GM23338 (cell line): ENCODE results near the gene DUSP8. TPM values are rescaled to one million over a fixed set of nuclear protein-coding genes. Genes with fewer than 3 reads are reported as not detected.

Experiments
- ATAC-seq: fragments of 200-7000 bp; cut with Tn5 transposase; 3 replicates; pipeline ENCODE4 v1.9.1; 2020
- DNase-seq: peaks from one replicate; pipeline ENCODE4 v3.0.0-alpha.2; 2015; ENCODE audit warnings: low spot score
- H2AFZ ChIP-seq: fragments of 200-600 bp; sonication (generic); 2 replicates; pipeline ENCODE4 v1.8.0; 2016; ENCODE audit warnings: antibody characterized with exemption, mild to moderate bottlenecking, moderate library complexity
- H3F3A ChIP-seq: fragments of 200-600 bp; sonication (generic); replicated peaks from 2 replicates; pipeline ENCODE4 v1.8.0; 2017; ENCODE audit warnings: antibody characterized with exemption, mixed run types, low read depth
- H3K27ac ChIP-seq: fragments of 200-600 bp; sonication (generic); 2 replicates; pipeline ENCODE4 v1.6.1; 2016; ENCODE audit warnings: low read depth
- H3K27me3 ChIP-seq: fragments of 200-600 bp; sonication (generic); 2 replicates; pipeline ENCODE4 v1.8.0; 2016; ENCODE audit warnings: mild to moderate bottlenecking, mixed run types, moderate library complexity; ENCODE audit not compliant: insufficient read depth
- H3K36me3 ChIP-seq: fragments of 200-600 bp; sonication (generic); 2 replicates; pipeline ENCODE4 v1.8.0; 2016; ENCODE audit warnings: mild to moderate bottlenecking; ENCODE audit not compliant: insufficient read depth
- H3K4me1 ChIP-seq: fragments of 200-600 bp; sonication (generic); 2 replicates; pipeline ENCODE4 v1.8.0; 2016; ENCODE audit warnings: mild to moderate bottlenecking, moderate library complexity; ENCODE audit not compliant: insufficient read depth
- H3K4me2 ChIP-seq: fragments of 200-600 bp; sonication (generic); 2 replicates; pipeline ENCODE4 v1.7.1; 2017; ENCODE audit warnings: mixed run types
- H3K4me3 ChIP-seq: fragments of 200-600 bp; sonication (generic); 2 replicates; pipeline ENCODE4 v1.6.1; 2016; ENCODE audit warnings: mixed run types
- H3K79me2 ChIP-seq: fragments of 200-600 bp; sonication (generic); replicated peaks from 2 replicates; pipeline ENCODE4 v1.8.0; 2017; ENCODE audit warnings: mild to moderate bottlenecking; ENCODE audit not compliant: insufficient read depth
- H3K9me2 ChIP-seq: fragments of 200-600 bp; sonication (generic); 2 replicates; pipeline ENCODE4 v1.8.0; 2017; ENCODE audit not compliant: insufficient read depth
- H4K20me1 ChIP-seq: fragments of 200-600 bp; sonication (generic); replicated peaks from 2 replicates; pipeline ENCODE4 v1.8.0; 2017; ENCODE audit warnings: mild to moderate bottlenecking; ENCODE audit not compliant: insufficient read depth
- H3K27ac Mint-ChIP-seq: 2 replicates; pipeline ENCODE4 v1.8.0; 2020; ENCODE audit warnings: inconsistent platforms, mild to moderate bottlenecking, moderate library complexity, mixed read lengths
- H3K27me3 Mint-ChIP-seq: 3 replicates; pipeline ENCODE4 v1.8.0; 2022; ENCODE audit warnings: low read depth, mild to moderate bottlenecking, moderate library complexity, mixed read lengths, inconsistent platforms; ENCODE audit not compliant: insufficient read depth, poor library complexity
- H3K36me3 Mint-ChIP-seq: 3 replicates; pipeline ENCODE4 v1.8.0; 2021; ENCODE audit warnings: low read depth, mild to moderate bottlenecking, inconsistent platforms, moderate library complexity, mixed read lengths
- H3K4me1 Mint-ChIP-seq: 3 replicates; pipeline ENCODE4 v1.8.0; 2020; ENCODE audit warnings: mild to moderate bottlenecking, inconsistent platforms, mixed read lengths
- H3K4me3 Mint-ChIP-seq: 3 replicates; pipeline ENCODE4 v1.8.0; 2021; ENCODE audit warnings: moderate library complexity, mild to moderate bottlenecking, inconsistent platforms, mixed read lengths
- H3K9me3 Mint-ChIP-seq: 3 replicates; pipeline ENCODE4 v1.8.0; 2020; ENCODE audit warnings: moderate library complexity, mild to moderate bottlenecking, inconsistent platforms, mixed read lengths
- CREB1 ChIP-seq: fragments of 250-450 bp; sonication (Bioruptor Pico); IDR thresholded peaks from 2 replicates; pipeline ENCODE4 v1.5.0; 2020; ENCODE audit warnings: low read depth, mild to moderate bottlenecking, moderate library complexity
- POLR2AphosphoS5 ChIP-seq: IDR thresholded peaks from 2 replicates; pipeline ENCODE4 v1.6.1; 2016; ENCODE audit warnings: antibody characterized with exemption, low read depth
- STAT1 ChIP-seq: IDR thresholded peaks from one replicate; pipeline ENCODE4 v1.6.1; 2016; ENCODE audit warnings: antibody characterized with exemption; ENCODE audit not compliant: unreplicated experiment
- ZNF114 ChIP-seq: fragments of 250-450 bp; sonication (Bioruptor Pico); IDR thresholded peaks from 2 replicates; pipeline ENCODE4 v1.5.0; 2020; ENCODE audit warnings: mild to moderate bottlenecking, moderate library complexity
- polyA plus RNA-seq: library from polyadenylated mRNA; unstranded; fragments of >200 nt; fragmentation: Nextera tagmentation; extraction: Ambion mirVana; gene quantifications from 2 replicates; pipeline ENCODE4 v1.2.1, GENCODE V29; 2016
- total RNA-seq: library from RNA; depleted of rRNA; stranded (reverse); fragments of >200 nt; shearing (Covaris generic); gene quantifications from 2 replicates; pipeline ENCODE4 v1.2.3, GENCODE V29; 2014
- TF ChIP-seq, protein P1 (sequence below): fragments of 250-450 bp; sonication (Bioruptor Pico); IDR thresholded peaks from 2 replicates; pipeline ENCODE4 v1.5.0; 2020; ENCODE audit warnings: mild to moderate bottlenecking, moderate library complexity
- TF ChIP-seq, protein P2 (sequence below): IDR thresholded peaks from one replicate; pipeline ENCODE4 v1.6.1; 2018; ENCODE audit warnings: antibody characterized with exemption; ENCODE audit not compliant: unreplicated experiment
- TF ChIP-seq, protein P3 (sequence below), 2 experiments: fragments of 200-600 bp in 1 of 2; sonication (generic) in 1 of 2; conservative IDR thresholded peaks; 2 replicates each; pipeline versions ENCODE4 v1.5.1 to v1.6.1; 2016 to 2017; ENCODE audit warnings: antibody characterized with exemption in 2 of 2, low read depth in 2 of 2, mild to moderate bottlenecking in 2 of 2, moderate library complexity in 1 of 2

The DUSP8 gene
- total and polyA plus RNA-seq, 2 experiments from 2014 or later, result 1.1 TPM

DNA sequence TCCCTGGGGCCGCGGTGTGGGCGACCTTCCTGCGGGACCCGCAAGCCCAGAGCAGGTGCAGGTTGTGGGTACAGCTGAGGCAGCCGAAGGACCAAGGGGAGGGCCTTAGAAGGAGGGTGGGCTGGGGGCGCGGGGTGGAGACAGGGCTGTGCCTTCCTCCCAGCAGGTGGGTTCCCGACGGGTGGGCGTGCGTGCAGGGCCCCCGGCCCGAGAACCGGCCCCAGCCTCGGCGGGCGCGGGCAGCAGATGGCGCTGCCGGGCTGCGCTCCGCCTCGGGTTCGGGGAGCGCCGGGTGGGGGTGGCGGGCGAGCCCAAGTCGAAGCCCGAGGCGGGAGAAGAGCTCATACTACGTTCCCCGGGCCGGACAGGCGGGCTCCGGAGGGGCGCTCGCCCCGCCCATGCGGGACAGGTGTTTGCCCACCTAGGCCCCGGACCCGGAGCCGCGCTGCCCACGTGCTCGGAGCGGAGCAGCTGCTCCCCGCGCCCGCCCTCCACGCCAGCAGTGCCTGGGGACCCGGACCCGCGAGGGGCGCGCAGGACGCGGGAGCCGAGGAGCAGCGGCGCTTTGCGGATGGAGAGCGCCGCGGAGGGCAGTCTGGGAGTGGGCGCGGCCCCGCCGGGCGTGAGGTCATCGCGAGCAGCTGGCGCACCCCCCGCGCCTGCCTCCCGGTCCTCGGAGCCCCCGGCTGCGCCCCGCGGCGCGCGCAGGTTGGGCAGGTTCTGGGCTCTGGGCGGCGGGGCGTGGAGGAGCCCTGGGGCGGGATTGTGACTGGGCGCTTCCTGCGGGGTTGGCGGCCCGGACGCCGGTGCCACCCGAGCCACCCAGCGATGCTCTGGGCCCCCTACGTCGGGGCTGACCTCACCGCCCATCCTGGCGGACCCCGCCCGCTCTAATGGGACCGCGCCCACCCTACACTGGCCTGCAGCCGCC is 25.3 kb downstream of the DUSP8 start:
- Histone ChIP-seq H3K36me3 (no peaks in the 10 kb centered on the region), H3K27me3 (peaks cover 50% of the 10 kb centered on the region), H2AFZ (peak overlapping the region; percentile 87), H4K20me1 (no peaks in the 10 kb centered on the region), H3K4me2 (peak overlapping the region; percentile 88), H3K9me2 (no peaks in the 10 kb centered on the region), H3K79me2 (no peaks in the 10 kb centered on the region), H3K27ac (no peak overlapping the region), H3K4me3 (peak overlapping the region; percentile 60), H3F3A (no peaks in the 10 kb centered on the region), H3K4me1 (peaks cover 13% of the 10 kb centered on the region; the same call in 1 of the 2 replicates)
- ATAC-seq, result peak; percentile 65
- peak overlapping the region; percentile 63; the same call in 2 of the 3 replicates for H3K4me3 Mint-ChIP-seq
- peaks cover 38% of the 10 kb centered on the region for H3K27me3 Mint-ChIP-seq
- H3K4me1 Mint-ChIP-seq, result peaks cover 5% of the 10 kb centered on the region; the same call in 2 of the 3 replicates
- peak; percentile 89 for DNase-seq
- no peaks in the 10 kb centered on the region for H3K9me3 Mint-ChIP-seq
- no peak overlapping the region for H3K27ac Mint-ChIP-seq
- TF ChIP-seq, protein P1, sequence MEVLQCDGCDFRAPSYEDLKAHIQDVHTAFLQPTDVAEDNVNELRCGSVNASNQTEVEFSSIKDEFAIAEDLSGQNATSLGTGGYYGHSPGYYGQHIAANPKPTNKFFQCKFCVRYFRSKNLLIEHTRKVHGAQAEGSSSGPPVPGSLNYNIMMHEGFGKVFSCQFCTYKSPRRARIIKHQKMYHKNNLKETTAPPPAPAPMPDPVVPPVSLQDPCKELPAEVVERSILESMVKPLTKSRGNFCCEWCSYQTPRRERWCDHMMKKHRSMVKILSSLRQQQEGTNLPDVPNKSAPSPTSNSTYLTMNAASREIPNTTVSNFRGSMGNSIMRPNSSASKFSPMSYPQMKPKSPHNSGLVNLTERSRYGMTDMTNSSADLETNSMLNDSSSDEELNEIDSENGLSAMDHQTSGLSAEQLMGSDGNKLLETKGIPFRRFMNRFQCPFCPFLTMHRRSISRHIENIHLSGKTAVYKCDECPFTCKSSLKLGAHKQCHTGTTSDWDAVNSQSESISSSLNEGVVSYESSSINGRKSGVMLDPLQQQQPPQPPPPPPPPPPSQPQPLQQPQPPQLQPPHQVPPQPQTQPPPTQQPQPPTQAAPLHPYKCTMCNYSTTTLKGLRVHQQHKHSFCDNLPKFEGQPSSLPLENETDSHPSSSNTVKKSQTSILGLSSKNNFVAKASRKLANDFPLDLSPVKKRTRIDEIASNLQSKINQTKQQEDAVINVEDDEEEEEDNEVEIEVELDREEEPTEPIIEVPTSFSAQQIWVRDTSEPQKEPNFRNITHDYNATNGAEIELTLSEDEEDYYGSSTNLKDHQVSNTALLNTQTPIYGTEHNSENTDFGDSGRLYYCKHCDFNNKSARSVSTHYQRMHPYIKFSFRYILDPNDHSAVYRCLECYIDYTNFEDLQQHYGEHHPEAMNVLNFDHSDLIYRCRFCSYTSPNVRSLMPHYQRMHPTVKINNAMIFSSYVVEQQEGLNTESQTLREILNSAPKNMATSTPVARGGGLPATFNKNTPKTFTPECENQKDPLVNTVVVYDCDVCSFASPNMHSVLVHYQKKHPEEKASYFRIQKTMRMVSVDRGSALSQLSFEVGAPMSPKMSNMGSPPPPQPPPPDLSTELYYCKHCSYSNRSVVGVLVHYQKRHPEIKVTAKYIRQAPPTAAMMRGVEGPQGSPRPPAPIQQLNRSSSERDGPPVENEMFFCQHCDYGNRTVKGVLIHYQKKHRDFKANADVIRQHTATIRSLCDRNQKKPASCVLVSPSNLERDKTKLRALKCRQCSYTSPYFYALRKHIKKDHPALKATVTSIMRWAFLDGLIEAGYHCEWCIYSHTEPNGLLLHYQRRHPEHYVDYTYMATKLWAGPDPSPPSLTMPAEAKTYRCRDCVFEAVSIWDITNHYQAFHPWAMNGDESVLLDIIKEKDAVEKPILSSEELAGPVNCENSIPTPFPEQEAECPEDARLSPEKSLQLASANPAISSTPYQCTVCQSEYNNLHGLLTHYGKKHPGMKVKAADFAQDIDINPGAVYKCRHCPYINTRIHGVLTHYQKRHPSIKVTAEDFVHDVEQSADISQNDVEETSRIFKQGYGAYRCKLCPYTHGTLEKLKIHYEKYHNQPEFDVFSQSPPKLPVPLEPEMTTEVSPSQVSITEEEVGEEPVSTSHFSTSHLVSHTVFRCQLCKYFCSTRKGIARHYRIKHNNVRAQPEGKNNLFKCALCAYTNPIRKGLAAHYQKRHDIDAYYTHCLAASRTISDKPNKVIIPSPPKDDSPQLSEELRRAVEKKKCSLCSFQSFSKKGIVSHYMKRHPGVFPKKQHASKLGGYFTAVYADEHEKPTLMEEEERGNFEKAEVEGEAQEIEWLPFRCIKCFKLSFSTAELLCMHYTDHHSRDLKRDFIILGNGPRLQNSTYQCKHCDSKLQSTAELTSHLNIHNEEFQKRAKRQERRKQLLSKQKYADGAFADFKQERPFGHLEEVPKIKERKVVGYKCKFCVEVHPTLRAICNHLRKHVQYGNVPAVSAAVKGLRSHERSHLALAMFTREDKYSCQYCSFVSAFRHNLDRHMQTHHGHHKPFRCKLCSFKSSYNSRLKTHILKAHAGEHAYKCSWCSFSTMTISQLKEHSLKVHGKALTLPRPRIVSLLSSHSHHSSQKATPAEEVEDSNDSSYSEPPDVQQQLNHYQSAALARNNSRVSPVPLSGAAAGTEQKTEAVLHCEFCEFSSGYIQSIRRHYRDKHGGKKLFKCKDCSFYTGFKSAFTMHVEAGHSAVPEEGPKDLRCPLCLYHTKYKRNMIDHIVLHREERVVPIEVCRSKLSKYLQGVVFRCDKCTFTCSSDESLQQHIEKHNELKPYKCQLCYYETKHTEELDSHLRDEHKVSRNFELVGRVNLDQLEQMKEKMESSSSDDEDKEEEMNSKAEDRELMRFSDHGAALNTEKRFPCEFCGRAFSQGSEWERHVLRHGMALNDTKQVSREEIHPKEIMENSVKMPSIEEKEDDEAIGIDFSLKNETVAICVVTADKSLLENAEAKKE (CRISPR knock-in tag), result no peak
- TF ChIP-seq POLR2AphosphoS5 (peak; percentile 24; the same call in 1 of the 2 replicates), CREB1 (CRISPR knock-in tag) (peak; percentile 50; the same call in 1 of the 2 replicates), ZNF114 (CRISPR knock-in tag) (no peak), STAT1 (no peak)
- TF ChIP-seq, protein P2, sequence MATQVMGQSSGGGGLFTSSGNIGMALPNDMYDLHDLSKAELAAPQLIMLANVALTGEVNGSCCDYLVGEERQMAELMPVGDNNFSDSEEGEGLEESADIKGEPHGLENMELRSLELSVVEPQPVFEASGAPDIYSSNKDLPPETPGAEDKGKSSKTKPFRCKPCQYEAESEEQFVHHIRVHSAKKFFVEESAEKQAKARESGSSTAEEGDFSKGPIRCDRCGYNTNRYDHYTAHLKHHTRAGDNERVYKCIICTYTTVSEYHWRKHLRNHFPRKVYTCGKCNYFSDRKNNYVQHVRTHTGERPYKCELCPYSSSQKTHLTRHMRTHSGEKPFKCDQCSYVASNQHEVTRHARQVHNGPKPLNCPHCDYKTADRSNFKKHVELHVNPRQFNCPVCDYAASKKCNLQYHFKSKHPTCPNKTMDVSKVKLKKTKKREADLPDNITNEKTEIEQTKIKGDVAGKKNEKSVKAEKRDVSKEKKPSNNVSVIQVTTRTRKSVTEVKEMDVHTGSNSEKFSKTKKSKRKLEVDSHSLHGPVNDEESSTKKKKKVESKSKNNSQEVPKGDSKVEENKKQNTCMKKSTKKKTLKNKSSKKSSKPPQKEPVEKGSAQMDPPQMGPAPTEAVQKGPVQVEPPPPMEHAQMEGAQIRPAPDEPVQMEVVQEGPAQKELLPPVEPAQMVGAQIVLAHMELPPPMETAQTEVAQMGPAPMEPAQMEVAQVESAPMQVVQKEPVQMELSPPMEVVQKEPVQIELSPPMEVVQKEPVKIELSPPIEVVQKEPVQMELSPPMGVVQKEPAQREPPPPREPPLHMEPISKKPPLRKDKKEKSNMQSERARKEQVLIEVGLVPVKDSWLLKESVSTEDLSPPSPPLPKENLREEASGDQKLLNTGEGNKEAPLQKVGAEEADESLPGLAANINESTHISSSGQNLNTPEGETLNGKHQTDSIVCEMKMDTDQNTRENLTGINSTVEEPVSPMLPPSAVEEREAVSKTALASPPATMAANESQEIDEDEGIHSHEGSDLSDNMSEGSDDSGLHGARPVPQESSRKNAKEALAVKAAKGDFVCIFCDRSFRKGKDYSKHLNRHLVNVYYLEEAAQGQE, result no peak
- TF ChIP-seq, protein P3, sequence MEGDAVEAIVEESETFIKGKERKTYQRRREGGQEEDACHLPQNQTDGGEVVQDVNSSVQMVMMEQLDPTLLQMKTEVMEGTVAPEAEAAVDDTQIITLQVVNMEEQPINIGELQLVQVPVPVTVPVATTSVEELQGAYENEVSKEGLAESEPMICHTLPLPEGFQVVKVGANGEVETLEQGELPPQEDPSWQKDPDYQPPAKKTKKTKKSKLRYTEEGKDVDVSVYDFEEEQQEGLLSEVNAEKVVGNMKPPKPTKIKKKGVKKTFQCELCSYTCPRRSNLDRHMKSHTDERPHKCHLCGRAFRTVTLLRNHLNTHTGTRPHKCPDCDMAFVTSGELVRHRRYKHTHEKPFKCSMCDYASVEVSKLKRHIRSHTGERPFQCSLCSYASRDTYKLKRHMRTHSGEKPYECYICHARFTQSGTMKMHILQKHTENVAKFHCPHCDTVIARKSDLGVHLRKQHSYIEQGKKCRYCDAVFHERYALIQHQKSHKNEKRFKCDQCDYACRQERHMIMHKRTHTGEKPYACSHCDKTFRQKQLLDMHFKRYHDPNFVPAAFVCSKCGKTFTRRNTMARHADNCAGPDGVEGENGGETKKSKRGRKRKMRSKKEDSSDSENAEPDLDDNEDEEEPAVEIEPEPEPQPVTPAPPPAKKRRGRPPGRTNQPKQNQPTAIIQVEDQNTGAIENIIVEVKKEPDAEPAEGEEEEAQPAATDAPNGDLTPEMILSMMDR (conservative IDR thresholded peaks at IDR 0.05; ENCODE audit: low read depth in 2 of 2), result peak; percentile 57 to 84
- H3K36me3 Mint-ChIP-seq, result no peaks in the 10 kb centered on the region
